Measurements from ENCODE around the gene FUT3.

The FUT3 gene

GRCh38 chr19:5826531-5827341, 24.5 kb downstream of the FUT3 start:
- Histone ChIP-seq H3K4me3 (no peak overlapping the region), H3K36me3 (no peaks in the 10 kb centered on the region), H3K9me3 (no peaks in the 10 kb centered on the region), H3K27me3 (peaks cover 3 to 79% of the 10 kb centered on the region in 2 donors), H3K4me1 (peaks cover 0 to 30% (median 16%) of the 10 kb centered on the region in 4 donors), H3K27ac (no peak overlapping the region)
- no peak for DNase-seq
- intact Hi-C loops (cut with DNase I; ENCODE audit: low total_unique reads) = loop anchor here (5.0 kb wide), 1 partner anchor 1936 kb away; the partner anchor contains the start of gene CLEC4M
- TF ChIP-seq CTCF (IDR thresholded peaks at IDR 0.05) = no peak

- intact Hi-C loops (cut with DNase I; ENCODE audit: low total_unique reads) = loop anchor here (5.0 kb wide), 1 partner anchor 1937 kb away; the partner anchor contains the start of gene CLEC4M
- TF ChIP-seq CTCF (IDR thresholded peaks at IDR 0.05) = no peak
- H3K4me1 ChIP-seq = peaks cover 0 to 30% (median 16%) of the 10 kb centered on the region in 4 donors
- DNase-seq = no peak
- no peaks in the 10 kb centered on the region for H3K9me3 ChIP-seq
- no peak overlapping the region for H3K4me3 ChIP-seq
- no peaks in the 10 kb centered on the region for H3K36me3 ChIP-seq
- H3K27ac ChIP-seq = no peak overlapping the region
- H3K27me3 ChIP-seq = peaks cover 3 to 74% of the 10 kb centered on the region in 2 donors
Observed at GRCh38 chr19:5825178-5825577, 26.1 kb downstream of the FUT3 start.

GRCh38 chr19:5824751-5825150, 26.5 kb downstream of the FUT3 start:
- DNase-seq = no peak
- intact Hi-C loops (cut with DNase I; ENCODE audit: low total_unique reads) = loop anchor here (5.0 kb wide), 1 partner anchor 1938 kb away; the partner anchor contains the start of gene CLEC4M
- Histone ChIP-seq H3K27me3 (peaks cover 3 to 69% of the 10 kb centered on the region in 2 donors), H3K9me3 (no peaks in the 10 kb centered on the region), H3K27ac (no peak overlapping the region), H3K36me3 (no peaks in the 10 kb centered on the region), H3K4me1 (peaks cover 0 to 30% (median 16%) of the 10 kb centered on the region in 4 donors), H3K4me3 (no peak overlapping the region)
- TF ChIP-seq CTCF (IDR thresholded peaks at IDR 0.05) = no peak

GRCh38 chr19:5823579-5824281, 27.5 kb downstream of the FUT3 start:
- Histone ChIP-seq H3K27me3 (peaks cover 3 to 68% of the 10 kb centered on the region in 2 donors), H3K27ac (no peak overlapping the region), H3K4me1 (peaks cover 0 to 21% (median 9%) of the 10 kb centered on the region in 4 donors), H3K36me3 (no peaks in the 10 kb centered on the region), H3K9me3 (no peaks in the 10 kb centered on the region), H3K4me3 (no peak overlapping the region)
- no peak for TF ChIP-seq CTCF (IDR thresholded peaks at IDR 0.05)
- intact Hi-C loops (cut with DNase I; ENCODE audit: low total_unique reads) = no loop called here
- no peak for DNase-seq

- Histone ChIP-seq H3K4me1 (peaks cover 0 to 12% (median 1%) of the 10 kb centered on the region in 4 donors), H3K27me3 (peaks cover 0 to 63% of the 10 kb centered on the region in 2 donors), H3K4me3 (no peak overlapping the region), H3K9me3 (no peaks in the 10 kb centered on the region), H3K27ac (no peak overlapping the region), H3K36me3 (no peaks in the 10 kb centered on the region)
- TF ChIP-seq CTCF (IDR thresholded peaks at IDR 0.05) = no peak
- intact Hi-C loops (cut with DNase I; ENCODE audit: low total_unique reads) = no loop called here
- no peak for DNase-seq
Observed at GRCh38 chr19:5822181-5822844, 28.9 kb downstream of the FUT3 start.
